ENCODE results near the gene APOO.
"Not testable (repeated sequence)": the region's sequence is repeated elsewhere in the genome, so short reads cannot be mapped to it uniquely, and the experiment has no call there.

The APOO gene

DNA sequence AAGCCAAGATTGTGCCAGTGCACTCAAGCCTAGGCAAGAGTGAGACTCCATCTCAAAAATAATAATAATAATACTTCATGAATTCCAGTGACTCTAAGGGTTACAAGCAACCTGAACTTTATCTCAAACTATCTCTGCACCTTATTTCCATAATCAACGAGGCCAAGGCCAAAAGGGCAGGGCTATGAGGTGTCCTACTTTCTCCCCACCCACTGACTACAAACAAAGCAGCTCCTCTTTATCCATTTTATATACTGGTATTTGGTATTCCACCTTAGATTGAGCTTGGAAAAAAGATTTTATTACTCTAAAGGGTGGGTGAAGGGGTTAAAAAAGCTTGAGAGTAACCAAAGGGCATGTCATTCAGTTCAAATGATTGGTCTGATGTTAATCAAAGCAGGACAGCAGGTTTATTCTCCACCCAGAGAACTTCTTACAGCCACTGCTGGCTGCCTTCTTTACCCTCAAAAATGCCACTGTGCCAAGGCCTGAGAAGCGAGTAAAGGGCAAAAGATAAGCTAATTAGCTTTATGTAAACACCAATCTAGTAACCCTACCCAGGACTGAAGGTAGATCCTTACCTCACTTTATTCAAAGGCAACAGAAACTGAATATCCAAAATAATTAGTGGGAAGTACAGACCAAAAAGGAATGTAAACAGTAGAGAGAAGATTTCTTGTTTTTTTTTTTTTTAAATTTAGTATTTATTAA lies 28.2 kb downstream of the APOO start:
- TF ChIP-seq, protein P1, sequence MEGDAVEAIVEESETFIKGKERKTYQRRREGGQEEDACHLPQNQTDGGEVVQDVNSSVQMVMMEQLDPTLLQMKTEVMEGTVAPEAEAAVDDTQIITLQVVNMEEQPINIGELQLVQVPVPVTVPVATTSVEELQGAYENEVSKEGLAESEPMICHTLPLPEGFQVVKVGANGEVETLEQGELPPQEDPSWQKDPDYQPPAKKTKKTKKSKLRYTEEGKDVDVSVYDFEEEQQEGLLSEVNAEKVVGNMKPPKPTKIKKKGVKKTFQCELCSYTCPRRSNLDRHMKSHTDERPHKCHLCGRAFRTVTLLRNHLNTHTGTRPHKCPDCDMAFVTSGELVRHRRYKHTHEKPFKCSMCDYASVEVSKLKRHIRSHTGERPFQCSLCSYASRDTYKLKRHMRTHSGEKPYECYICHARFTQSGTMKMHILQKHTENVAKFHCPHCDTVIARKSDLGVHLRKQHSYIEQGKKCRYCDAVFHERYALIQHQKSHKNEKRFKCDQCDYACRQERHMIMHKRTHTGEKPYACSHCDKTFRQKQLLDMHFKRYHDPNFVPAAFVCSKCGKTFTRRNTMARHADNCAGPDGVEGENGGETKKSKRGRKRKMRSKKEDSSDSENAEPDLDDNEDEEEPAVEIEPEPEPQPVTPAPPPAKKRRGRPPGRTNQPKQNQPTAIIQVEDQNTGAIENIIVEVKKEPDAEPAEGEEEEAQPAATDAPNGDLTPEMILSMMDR (IDR thresholded peaks at IDR 0.05; ENCODE audit: low read depth, low read length) = no peak
- no peak for DNase-seq (ENCODE audit: extremely low read depth, low read depth)

DNA sequence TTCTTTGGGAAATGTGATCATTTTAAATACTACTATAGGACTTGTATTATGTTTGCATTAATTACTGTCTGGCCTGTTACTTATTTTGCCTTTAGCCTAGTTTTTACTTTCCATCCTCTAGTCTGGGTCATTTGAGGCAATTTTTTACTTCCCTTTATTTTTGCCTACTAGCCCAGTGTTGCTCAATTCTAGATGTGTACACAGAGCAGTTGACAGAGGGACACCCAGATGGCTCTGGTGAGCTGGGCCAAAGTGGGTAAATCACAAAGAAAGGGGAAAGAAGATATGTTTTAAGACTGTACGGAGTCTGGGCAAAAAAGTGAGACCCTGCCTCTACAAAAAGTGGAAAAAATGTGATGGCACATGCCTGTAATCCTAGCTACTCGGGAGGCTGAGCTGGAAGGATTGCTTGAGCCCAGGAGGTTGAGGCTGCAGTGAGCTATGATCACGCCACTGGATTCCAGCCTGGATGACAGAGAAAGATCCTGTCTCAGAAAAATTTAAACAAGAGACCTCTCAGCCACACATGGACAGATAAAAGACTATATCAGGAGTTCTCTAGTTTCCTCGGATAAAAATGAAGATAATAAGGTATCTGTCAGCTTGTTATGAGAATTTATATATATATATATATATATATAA lies 35.7 kb downstream of the APOO start:
- DNase-seq (ENCODE audit: extremely low read depth, low read depth) = no peak

GRCh38 chrX:23870041-23870440 lies 37.7 kb downstream of the APOO start:
- DNase-seq (ENCODE audit: extremely low read depth, low read depth) = no peak
- TF ChIP-seq, protein P1 (IDR thresholded peaks at IDR 0.05; ENCODE audit: low read depth, low read length) = no peak

More for the DNA sequence above, 35.7 kb downstream of the APOO start:
- TF ChIP-seq, protein P1 (IDR thresholded peaks at IDR 0.05; ENCODE audit: low read depth, low read length) = no peak

DNA sequence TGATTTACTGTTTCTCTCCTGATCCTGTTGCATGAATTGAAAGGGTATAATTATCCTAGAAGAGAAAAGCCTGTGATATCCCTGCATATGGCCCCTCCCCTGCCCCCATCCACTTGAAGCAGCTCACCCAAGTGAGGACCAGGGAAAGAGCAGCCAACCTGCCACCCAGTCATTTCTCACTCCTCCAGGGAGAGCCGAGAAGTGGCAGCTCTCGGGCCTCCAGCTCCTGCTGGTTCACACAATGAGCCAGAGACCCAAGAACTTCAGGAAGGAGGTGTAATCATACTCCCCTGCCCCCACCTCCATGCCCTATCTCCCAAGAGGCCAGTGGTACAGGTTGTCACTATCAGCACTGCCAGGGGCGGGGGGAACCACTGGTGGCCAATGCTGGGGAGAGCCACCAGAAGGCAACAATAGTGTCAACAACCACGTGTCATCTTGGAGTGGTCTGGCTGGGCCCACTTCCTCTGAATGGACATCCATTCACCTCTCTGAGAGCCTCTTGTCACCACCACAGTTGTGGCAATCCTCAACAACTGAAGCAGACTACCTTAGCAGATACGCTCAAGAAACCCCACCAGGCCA lies 42.9 kb downstream of the APOO start:
- TF ChIP-seq, protein P1 (IDR thresholded peaks at IDR 0.05; ENCODE audit: low read depth, low read length) = no peak
- DNase-seq (ENCODE audit: extremely low read depth, low read depth) = no peak

DNA sequence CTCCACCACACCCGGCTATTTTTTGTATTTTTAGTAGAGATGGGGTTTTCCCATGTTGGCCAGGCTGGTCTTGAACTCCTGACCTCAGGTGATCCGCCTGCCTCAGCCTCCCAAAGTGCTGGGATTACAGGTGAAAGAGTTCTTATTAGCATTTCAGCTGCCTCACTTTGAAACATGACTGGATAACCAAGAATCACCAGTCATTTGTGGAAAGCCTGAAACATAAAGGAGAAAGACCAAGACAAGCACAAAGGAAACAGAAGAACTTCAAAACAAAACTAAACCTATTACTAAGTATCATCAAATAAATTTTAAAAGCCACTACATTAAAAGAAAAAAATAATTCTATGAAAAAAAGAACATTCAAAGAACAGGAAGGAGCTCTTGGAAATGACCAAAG lies 45.8 kb downstream of the APOO start:
- DNase-seq (ENCODE audit: extremely low read depth, low read depth) = not testable (repeated sequence)

DNA sequence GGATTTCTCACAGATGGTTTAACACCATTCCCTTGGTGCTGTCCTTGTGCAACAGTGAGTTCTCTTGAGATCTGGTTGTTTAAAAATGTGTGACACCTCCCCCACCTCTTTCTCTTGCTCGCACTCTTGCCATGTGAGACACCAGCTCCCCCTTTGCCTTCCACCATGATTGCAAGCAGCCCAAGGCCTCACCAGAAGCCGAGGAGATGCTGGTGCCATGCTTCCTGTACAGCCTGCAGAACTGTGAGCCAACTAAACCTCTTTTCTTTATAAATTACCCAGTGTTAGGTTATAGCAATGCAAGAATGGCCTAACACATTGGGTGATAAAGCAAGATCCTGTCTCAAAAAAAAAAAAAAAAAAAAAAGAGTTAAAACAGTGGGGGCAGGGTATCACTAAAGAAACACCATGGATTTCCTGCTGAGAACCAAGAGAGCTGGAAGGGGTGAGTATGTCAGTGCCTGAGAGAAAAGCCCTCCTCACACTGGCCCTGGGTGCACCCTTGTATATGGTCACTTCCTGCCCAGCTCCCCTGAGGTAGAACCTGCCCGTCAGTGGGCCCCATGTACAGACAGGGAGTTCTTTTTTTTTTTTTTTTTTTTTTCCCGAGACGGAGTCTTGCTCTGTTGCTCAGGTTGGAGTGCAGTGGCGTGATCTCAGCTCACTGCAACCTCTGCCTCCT lies 46.4 kb downstream of the APOO start:
- TF ChIP-seq, protein P1 (IDR thresholded peaks at IDR 0.05; ENCODE audit: low read depth, low read length) = no peak
- DNase-seq (ENCODE audit: extremely low read depth, low read depth) = no peak

DNA sequence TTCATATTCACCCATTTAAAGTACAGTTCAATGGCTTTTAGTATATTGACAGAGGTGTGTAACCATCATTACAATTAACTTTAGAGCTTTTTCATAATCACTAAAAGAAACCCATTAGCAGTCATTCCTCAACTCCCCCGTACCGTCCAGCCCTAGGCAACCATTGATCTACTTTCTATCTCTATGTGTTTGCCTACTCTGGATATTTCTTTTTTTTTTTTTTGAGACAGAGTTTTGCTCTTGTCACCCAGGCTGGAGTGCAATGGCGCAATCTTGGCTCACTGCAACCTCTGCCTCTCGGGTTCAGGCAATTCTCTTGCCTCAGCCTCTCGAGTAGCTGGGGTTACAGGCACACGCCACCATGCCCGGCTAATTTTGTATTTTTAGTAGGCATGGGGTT lies 48.5 kb downstream of the APOO start:
- DNase-seq (ENCODE audit: extremely low read depth, low read depth) = not testable (repeated sequence)

DNA sequence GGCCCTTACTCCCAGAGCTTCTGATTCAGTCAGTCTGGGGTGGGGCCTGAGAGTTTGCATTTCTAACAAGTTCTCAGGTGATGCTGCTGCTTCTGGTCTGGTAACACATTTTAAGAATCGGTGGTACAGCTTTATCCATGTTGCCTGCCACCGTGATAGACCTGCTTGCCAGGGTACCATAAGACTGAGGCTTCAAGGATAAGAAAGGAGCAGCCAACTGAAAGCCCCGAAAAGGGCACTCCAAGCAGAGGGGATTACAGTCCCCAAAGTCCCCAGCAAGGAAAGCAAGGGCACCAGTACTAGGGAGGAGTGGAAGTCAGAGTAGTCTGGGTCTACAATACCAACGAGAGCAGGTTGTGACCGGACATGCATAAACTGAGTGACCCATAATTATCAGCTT lies 49.8 kb downstream of the APOO start:
- DNase-seq (ENCODE audit: extremely low read depth, low read depth) = no peak
- TF ChIP-seq, protein P1 (IDR thresholded peaks at IDR 0.05; ENCODE audit: low read depth, low read length) = no peak
